Neural cell (in vitro differentiated cells): ENCODE measurements around the gene LNP1.

ENCODE experiments used
- CTCF ChIP-seq: fragments of 450-650 bp; IDR thresholded peaks from 2 replicates; pipeline ENCODE4 v1.5.1; 2014; ENCODE audit warnings: antibody characterized with exemption, mild to moderate bottlenecking, moderate library complexity; ENCODE audit not compliant: poor library complexity, severe bottlenecking
- EZH2 ChIP-seq: fragments of 200-600, 300-800 bp; shearing (Covaris generic), sonication (generic); IDR thresholded peaks from 2 replicates; pipeline ENCODE4 v1.6.1; 2014; ENCODE audit warnings: antibody characterized with exemption, low read length, borderline replicate concordance, mild to moderate bottlenecking; ENCODE audit not compliant: insufficient read depth, poor library complexity, severe bottlenecking
- POLR2AphosphoS5 ChIP-seq: IDR thresholded peaks from 2 replicates; pipeline ENCODE4 v1.6.1; 2012

DNA sequence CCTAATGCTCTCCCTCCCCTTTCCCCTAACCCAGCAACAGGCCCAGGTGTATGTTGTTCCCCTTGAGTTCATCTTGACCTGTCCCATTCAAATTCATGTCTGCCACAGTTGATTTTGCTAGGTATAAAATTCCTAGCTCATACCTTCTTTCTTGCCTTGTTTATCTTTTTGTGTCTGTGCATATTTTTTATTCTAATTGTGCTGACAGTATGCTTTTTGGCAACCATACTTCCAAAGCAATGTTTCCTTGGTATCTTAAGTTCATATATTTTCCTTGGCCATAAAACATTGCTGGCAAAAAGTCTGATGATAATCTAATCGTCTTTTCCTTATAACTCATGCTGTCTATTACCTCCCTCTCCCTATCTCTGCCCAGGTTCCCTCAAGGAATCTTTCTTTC is 15.5 kb downstream of the LNP1 start:
- TF ChIP-seq EZH2 (no peak), POLR2AphosphoS5 (no peak), CTCF (no peak)
